ENCODE data around the gene BCL7B.
A peak's percentile ranks its signal among the peaks of the same experiment; 100 is the strongest.
"Not testable (repeated sequence)": the region's sequence is repeated elsewhere in the genome, so short reads cannot be mapped to it uniquely, and the experiment has no call there.

Gene BCL7B

GRCh38 chr7:73570977-73571376, 13.5 kb upstream of the BCL7B start:
- DNase-seq = no peak

- DNase-seq = no peak
Measured at GRCh38 chr7:73570521-73570920, 13.0 kb upstream of the BCL7B start.

DNA sequence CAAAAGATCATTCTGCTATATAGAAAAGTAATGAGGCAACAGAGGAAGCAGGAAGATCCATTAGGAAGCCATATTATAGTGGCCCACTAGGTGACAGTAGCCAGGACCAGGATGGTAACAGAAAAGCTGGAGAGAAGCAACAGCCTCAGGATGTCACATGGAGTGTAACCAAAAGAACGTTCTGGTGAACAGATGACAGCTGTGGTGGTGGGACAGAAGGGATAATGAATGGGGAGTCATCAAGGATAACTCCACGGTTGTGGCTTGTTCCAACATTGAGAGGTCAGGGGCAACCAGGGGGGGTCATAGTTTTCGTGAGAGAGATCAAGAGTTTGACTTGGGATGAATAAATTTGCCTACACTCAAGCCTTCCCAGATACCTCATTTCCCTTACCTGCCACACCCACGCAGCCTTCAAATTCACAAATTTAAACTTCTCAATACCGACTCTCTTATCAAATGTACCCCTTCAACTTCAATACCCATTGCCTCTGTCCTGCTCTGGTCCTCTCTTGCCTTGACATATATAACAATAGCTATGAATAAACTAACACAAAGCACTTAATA, 11.6 kb upstream of the BCL7B start:
- DNase-seq = no peak

DNA sequence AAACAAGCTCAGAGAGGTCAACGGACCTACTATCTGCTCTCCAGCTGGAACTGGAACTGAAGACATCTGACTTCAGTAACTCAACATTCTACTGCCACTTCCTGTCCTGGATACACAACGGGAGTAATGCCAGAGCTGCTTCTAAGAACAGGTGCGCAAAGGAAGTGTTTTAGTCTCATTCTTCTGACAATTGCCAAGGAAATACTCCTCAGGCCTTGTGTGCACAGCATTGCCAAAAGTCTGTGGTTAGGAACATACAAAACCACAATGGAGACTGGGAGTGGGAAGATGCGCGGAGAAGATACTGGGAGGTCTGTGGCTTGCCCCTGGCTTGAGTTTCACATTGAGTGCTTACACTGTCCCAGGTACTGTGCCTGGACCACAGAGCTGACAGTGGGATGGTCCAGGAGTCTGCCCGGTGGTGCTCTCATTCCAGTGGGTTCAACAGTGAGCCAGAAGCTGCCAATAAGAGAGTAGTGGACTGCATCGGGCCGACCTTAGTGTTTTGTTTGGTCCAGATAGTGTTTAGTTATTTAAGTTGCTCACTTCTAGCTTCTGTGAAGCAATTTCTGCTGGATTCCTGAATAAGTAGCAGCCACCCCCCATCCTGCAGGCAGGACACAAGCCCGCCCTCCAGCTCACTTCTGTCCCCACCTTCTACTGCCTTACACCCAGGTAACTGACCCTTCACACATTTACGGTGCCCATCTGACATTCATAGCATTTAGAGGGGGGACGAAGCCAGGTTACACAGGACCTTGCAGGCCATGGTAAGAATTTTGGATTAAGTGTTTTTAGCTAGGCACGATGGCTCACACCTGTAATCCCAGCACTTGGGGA, 10.6 kb upstream of the BCL7B start:
- no peak for DNase-seq

- DNase-seq = no peak
Measured at GRCh38 chr7:73567140-73567539, 9.7 kb upstream of the BCL7B start.

DNA sequence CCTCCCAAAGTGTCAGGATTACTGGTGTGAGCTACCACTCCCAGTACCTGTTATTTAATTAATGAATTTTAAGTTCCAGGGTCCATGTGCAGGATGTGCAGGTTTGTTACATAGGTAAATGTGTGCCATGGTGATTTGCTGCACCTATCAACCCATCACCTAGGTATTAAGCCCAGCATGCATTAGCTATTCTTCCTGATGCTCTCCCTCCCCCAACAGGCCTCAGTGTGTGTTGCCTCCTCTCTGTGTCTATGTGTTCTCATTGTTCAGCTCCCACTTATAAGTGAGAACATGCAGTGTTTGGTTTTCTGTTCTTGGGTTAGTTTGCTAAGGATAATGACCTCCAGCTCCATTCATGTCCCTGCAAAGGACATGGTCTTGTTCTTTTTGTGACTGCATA, 8.9 kb upstream of the BCL7B start:
- DNase-seq = not testable (repeated sequence)

DNA sequence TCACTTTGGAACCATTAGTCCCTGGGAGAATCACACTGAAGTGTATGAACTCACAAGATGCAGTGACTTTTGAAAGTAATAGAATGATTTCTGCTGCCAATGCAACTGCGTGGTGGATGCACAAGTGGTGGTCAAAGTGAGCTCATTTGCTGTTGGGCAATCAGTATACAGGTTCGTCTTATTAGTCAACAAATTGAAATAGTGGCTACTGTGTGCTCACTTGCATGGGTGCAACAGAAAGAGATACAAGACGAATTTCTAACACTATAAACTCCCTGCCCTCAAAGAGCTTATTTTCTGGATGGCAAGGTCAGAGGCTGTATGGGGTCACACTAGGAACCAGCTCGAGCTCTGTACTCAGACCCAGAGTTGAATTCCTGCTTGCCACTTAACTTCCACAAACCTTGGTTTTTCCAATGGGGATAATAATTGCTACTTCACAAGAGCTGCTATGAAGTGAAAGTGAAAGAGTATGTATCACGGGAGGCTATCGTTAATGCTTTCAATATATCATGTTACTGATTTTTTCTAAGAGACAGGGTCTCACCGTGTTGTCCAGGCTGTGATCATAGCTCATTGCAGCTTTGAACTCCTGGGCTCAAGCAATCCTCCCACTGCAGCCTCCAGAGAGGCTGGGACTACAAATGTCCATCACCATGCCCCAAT, 8.3 kb upstream of the BCL7B start:
- DNase-seq = no peak

GRCh38 chr7:73560109-73560835, 2.8 kb upstream of the BCL7B start:
- no peak for DNase-seq

DNA sequence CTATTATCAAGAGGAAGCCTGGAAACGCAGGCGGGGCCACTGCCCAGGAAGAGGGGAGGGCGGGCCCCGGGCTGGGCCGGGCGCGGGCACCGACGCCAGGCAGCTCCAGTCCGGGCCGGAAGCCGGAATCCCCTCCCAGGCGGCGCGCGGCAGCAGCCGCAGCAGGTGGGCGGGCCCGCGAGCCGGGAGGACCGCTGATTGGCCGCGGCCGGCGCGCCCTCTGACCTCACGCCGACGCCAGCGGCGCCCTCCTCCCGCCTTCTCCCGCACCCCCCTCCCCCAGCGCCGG, 438 bp downstream of the BCL7B start:
- DNase-seq = peak; percentile 91

DNA sequence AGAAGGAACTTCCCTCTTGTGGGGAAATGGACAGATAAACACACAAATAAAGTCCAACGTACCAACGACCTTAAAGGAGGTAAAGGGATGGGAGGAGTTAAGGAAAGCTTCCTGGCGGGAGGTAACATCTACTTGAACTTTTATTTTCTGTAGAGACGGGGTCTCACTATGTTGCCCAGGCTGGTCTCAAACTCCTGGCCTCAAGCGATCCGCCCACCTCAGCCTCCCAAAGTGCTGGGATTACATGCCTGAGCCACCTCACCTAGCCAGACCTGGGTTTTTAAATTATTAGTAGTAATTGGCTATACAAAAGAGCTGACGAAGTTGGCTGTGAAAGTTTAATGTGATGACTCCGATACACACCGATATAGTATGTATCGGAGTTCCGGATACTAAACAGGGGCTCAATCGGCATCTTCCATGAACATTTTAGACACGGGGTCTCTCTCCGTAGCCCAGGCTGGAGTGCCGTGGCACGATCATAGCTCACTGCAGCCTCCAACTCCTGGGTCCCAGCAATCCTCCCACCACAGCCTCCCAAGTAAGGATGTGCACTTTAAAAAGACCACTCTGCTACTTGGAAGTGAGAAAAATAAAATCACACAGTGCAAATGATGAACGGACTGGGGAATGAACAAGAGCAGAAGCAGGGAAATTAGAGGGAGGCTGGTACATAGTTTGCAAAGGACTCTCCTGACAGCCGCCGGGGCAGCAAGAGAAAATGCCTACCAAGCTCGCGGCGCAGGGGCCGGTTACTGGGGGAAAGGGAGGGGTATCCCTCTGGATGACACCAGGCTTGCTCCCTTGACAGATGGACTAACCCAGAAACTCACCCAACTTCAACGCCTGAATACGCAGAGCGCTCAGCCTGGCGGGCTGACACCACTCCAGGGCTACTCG, 1.0 kb downstream of the BCL7B start:
- no peak for DNase-seq

GRCh38 chr7:73555411-73555982, 2.0 kb downstream of the BCL7B start:
- no peak for DNase-seq

GRCh38 chr7:73550093-73550492, 7.4 kb downstream of the BCL7B start:
- not testable (repeated sequence) for DNase-seq

DNA sequence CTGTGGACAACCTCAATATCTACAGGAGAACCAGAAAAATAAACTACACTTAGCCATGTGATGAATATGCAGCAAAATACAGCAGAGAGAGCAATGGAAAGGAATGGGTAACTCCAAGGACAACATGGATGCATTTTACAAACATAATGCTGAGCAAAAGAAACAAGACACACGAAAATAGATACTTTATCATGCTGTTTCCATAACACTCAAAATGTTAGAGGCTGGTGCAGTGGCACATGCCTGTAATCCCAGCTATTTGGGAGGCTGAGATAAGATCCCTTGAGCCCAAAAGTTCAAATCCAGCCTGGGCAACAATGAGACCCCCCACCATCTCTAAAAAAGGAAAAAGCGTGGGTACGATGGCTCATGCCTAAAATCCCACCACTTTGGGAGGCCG, 8.3 kb downstream of the BCL7B start:
- DNase-seq = no peak

GRCh38 chr7:73547841-73548240, 9.6 kb downstream of the BCL7B start:
- DNase-seq = no peak

DNA sequence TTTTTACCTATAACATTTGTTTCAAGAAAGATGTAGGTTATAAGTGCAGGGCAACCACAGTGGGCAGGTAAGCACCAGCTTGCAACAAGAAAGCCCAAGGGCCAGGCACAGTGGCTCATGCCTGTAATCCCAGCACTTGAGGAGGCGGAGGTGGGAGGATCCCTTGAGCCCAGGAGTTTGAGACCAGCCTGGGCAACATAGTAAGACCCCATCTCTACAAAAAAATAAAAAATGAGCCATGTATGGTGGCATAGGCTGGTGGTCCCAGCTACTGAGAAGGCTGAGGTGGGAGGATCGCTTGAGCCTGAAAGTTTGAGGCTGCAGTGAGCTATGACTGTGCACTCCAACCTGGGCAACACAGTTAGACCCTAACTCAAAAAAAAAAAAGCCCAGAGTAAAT, 12.8 kb downstream of the BCL7B start:
- DNase-seq = no peak

GRCh38 chr7:73541722-73542121, 15.8 kb downstream of the BCL7B start:
- DNase-seq = no peak

DNA sequence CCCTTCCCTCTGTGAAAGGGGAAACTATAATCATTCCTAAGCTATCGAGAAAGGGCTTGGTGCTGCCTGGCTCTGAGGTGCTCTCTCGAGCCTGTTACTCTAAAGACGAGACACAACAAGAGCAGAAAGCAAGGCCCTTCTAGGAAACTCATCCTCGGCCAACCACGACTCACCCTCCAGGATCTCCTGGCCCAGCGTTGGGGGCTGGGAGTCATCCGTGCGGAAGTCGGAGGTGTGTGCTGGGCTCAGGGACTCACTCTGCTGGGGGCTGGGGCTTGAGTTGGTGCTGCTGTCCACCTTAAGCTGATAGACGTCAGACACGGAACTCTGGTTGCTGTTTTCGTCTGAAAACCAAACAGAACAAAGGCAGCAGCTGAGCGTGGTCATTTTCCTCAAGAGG, 17.8 kb downstream of the BCL7B start:
- no peak for DNase-seq

DNA sequence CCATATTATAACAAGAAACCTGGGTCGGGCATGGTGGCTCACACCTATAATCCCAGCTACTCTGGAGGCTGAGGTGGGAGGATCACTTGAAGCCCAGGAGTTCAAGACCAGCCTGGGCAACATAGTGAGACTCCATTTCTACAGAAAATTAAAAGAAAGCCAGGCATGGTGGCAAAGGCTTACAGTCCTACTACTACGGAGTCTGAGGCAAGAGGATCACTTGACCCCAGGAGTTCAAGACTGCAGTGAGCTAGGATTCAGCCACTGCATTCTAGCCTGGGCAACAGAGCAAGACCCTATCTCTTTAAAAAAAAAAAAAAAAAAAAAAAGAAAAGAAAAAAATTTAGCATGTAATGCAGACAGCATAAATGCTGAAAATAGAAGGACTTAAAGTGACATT, 19.0 kb downstream of the BCL7B start:
- DNase-seq = not testable (repeated sequence)

DNA sequence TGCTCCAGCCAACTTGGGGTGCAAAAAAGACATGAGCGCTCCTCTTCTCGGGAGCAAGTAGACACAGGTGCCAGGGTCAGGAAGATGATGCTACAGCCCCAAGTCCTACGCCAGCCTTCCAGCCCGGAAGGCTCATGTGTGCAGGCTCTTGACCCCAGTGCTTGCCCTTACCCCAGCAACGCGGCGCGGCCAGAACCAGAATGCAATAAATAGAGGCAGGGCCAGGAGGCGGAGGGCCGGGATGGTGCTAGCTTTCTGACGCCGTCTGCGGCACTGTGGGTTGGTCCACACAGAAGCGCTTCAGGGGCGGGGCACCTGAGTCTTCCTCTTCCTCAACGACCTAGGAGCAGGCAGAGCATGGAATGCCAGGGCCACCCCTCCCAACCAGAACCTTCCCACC, 20.4 kb downstream of the BCL7B start:
- DNase-seq = no peak

- no peak for DNase-seq
Measured at GRCh38 chr7:73536479-73536878, 21.0 kb downstream of the BCL7B start.

DNA sequence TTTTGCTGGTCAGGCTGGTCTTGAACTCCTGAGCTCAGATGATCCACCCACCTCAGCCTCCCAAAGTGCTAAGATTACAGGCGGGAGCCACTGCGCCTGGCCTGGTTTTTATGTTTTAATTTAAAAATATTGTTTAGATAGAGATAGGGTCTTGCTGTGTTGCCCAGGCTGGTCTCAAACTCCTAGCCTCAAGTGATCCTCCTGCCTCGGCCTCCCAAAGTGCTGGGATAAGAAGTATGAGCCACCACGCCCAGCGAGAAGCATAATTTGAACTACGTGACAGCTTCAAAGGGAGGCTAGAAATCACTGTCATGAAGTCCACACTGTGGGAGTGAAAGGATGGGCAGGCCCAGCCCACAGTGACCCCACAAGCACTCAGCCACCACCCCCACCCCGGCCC, 21.6 kb downstream of the BCL7B start:
- not testable (repeated sequence) for DNase-seq

DNA sequence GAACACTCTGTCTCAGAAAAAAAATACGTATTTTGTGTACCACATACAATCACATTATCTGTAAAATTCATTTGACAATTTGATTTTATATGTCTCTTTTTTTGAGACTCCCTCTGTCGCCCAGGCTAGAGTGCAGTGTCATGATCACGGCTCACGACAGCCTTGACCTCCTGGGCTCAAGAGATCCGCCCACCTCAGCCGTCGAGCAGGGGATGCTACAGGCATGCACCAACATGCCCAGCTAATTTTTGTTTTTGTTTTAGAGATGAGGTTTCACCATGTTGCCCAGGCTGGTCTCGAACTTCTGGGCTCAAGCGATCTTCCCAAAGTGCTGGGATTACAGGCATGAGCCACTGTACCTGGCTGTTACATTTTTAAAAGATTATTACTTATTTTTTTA, 23.7 kb downstream of the BCL7B start:
- no peak for DNase-seq
